Inflammatory macrophage treated with lipopolysaccharide for 4 hours (primary cell): ENCODE results near the gene FNDC8.
"Not testable (repeated sequence)": the region's sequence is repeated elsewhere in the genome, so short reads cannot be mapped to it uniquely, and the experiment has no call there.

Experiments
- DNase-seq: peaks from one replicate; pipeline ENCODE4 v3.0.0-alpha.2; 2020

The FNDC8 gene

DNA sequence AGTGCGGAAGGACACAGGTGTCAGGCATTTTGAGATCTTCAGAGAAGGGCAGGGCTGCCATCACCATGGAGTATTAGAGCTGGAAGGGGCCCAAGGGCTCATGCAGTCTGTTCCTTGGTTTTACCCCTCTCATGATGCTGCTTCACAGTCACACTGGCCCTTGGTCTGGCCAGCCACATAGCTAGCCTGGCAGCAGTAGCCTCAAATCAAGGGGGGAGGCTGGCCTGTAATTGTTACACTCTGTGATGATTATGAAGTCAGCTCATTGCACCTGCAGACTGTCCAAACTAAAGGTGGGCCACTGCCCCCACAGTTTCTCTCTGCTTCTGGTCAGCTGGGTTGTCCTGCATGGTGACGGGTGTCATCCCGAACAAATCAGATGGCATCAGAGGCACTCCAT lies at the start of gene FNDC8:
Gene FNDC8 (plus strand): TSS at position 301 of the 400 bp plus-strand sequence. CDS start 79 bp downstream, at position 380.
- no peak for DNase-seq

DNA sequence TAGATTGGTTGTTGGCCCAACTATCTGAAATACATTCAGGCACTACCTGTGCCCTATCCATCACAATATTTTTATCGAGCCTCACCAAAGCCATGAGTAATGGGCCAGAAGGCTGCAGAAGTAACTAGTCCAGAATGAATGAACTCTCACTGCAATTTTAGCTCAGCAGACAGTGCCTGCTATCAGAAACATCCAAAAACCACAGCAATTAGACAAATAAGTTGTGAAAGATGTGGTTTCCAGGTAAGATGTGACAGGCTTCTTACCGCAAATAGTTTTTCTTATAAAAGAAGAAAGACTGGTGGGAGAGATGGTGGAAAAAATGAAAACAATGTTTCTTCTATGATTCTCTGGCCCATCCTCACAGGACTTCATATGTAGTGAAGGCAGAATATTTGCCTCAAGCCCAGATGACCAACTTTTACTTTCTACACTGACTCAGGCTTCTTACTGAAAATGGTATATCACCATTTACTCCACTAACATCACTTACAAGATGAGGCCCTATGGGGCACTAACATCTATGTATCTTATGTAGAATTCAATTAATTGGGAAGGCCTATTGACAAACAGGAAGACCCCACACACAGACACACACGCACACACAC lies 48.1 kb upstream of the FNDC8 start:
- DNase-seq, result peak; percentile 27

DNA sequence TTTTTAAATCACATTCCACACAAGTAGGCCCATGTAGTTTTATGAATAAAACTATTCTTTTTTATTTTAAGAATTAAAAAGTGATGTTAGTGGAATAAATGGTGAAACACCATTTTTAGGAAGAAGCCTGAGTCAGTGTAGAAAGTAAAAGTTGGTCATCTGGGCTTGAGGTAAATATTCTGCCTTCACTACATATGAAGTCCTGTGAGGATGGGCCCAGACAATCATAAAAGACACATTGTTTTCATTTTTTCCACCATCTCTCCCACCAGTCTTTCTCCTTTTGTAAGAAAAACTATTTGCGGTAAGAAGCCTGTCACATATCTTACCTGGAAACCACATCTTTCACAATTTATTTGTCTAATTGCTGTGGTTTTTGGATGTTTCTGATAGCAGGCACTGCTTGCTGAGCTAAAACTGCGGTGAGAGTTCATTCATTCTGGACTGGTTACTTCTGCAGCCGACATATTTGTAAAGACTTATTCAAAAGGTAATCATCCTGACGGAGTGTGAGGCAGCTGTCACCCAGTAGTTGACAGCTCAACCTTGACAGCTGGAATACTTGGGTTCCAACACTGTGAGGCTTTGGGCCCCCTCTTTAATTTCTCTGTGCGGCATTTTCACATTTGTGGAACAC lies 47.3 kb upstream of the FNDC8 start:
- no peak for DNase-seq

DNA sequence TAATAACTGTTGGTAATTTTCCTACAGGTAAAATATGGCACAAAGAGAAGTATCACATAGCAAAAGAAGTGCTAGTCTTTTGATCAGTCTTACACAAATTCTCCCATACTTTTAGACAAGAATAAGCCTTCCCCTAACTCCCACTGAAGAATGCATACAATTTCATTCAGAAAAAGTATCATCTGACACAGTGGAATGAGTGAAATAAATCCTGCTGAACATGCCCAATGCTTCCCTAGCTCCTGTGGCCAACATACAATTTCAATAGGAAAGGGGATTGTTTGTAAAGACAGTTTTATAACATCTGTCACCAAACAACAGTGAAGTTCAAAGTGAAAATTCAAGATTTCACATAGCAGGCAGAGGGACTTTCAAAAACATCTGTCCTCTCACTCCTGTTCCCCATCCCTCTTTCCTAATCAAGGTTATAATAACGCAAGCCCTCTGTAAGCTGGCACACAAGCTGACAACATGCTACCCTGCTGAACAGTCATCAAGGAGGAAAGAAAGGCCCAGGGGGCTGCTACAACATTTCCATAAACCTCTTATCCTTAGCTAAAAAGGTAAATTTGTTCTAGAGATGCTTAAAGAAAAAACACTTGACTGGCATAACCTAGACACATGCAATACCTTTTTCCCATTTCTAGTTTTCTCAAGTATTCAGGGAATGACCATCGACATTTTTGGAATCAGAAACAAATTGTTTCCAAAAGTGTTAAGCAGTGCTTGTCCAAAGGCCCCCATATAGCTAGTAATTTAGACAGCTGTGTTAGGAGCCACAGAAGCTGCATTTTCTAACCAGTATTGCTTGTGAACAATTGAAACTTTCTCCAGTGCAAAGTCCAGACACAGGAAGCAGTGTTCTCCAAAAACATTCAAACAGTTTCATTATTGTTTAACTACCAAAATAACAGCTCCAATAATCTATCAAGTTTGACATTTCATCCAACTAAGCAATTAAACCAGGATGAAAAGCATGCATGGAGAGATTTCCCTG lies 46.4 kb upstream of the FNDC8 start:
- peak; percentile 37 for DNase-seq

DNA sequence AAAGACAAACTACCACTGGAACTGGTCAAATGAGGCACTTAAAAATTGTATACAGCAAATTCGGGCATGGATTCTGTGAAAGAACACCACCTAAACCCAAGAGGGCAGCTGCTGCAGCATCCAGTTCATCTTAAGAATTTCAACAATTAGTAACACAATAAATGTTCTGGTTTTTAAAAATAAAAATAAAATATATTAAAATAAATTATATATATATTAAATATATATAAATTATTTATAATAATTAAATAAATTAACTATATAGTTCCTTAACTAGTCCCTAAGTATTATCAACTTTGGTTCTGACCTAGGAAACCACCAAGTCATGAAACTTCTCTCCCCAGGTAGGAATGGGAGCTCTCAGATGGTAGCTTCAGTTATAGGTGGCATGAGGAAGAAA lies 44.5 kb upstream of the FNDC8 start:
- DNase-seq, result no peak

DNA sequence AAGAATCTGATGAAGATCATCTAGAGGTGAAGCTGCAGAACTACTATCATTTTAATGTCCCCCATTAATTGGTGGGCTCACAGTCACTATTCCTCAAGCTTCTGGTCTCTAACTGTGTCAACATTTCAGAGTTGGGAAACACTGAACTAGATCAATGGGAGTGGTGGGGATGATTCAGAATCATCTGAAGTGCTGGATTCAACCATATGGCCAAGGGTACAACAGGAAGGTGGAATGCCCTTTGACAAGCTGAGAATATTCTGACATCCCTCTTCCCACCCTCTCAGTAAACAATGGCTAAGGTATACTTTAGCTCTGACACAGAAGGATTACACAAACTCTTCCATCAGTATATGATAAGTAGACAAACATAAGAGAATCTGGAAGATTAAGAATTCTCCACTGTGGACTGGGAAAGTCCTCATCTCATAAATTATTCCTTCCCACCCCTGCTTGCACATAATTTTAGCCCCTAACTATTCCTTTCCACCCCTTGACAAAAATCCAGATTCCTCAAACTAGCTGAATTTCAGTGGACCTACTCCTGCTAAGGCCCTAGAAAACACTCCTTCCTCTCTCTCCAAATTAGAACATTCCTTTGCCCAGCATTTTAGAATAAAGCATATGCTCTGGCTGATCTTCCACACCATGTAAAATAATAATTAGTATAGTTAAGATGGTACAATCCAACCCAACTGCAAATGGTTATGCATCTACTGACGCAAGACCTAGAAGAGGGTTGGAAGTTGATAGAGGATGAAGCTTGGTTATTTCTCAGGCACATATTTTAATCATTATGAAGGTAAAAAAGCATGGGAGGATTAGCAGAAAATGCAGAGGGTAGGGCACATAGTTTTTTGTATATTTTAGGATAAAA lies 41.6 kb upstream of the FNDC8 start:
- peak; percentile 76 for DNase-seq

DNA sequence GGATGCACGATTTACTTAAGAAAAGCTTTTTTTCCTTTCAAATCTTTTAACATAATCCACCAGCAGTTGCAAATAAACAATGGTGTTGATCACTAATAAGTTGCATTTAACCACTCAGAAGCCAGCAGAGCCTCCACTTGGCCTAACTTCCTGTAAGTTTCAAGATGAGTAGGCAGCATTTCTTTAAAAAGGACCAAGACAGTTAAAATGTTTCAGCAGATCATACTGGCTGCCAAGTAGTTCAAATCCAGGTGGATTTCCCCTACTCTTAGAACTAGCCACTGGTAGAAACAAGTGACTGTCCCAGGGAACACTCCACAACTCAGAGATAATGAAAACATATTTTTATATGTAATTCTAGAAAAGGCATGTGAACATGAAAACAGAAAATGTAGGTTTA lies 40.9 kb upstream of the FNDC8 start:
- peak; percentile 45 for DNase-seq

DNA sequence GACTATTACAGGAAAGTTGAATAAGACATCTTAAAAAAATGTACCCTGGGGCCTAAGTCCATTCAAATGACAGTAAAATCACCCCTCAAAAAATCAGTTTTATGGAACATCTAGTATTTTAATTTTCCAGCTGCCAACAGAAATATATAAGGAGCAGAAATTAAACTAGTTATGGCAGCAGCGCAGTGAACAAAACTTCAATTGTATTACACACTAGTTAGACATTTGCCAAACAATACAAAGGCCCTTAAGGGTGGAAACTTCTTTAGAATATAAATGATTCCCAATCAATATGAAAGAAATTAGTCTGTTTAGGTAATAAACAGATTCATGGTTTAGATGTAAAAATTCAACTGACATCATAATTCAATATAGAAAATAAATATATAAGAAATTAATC lies 39.8 kb upstream of the FNDC8 start:
- DNase-seq, result no peak

DNA sequence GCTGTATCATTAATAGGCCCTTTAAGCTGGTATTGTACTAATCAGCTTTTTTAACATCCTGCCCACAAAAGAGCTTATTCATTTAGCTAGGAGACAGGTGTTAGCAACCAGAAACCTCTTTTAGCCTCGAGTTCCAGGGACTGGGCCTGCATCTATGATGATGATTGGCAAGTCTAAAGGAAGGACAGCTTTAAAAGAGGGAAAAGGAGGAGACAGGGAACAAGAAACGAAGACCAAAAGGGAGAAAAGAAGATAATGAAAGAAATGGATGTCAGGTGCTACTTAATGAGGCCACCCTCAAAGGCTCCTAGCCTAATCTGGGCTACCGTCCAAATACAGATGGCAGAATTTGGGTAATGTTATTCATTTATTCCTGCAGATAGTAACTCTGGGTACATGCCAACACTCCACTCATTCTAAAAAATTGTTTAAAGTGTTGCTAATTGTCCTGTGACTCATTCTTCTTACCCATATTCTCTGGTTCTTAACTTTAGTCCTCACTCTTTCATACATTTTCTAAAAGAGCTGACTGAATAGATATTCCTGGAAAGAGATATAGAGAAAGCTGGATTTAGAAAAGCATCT lies 39.2 kb upstream of the FNDC8 start:
- DNase-seq, result no peak

DNA sequence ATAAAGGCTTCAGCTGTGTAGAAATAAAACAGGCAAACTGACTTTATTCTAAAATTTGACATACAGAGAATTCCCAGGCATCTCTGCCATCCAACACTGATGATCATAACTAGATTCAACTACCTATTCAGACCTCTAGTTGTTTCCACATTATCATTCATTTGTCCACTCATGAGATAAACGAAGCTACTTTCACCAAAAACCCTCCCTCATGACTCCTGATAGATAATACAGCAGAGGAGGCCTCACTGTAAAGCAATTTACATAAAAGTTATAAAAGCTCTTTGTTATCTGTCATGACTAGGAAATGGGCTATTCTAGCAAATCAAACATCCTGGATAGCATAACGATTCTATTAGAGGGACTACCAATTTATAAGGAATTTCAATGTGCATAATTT lies 38.3 kb upstream of the FNDC8 start:
- no peak for DNase-seq

DNA sequence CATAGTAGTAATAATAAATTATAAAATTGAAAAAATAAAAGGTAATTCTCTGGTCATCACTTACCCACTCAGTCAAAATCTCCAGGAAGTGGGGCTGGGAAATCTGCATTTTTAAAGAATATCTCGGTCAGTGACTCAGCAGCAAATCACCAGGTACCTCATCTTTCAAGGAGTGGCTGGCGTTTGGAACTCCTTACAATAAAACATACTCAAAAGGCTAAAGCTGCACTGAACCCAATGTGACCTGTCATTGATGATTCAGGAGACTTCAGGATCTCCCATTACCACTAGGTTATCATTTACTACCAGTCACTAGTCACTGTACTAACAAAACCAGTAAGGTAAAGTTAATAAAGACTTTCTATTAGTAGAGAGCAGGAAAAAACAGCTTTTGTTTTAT lies 36.4 kb upstream of the FNDC8 start:
- no peak for DNase-seq

DNA sequence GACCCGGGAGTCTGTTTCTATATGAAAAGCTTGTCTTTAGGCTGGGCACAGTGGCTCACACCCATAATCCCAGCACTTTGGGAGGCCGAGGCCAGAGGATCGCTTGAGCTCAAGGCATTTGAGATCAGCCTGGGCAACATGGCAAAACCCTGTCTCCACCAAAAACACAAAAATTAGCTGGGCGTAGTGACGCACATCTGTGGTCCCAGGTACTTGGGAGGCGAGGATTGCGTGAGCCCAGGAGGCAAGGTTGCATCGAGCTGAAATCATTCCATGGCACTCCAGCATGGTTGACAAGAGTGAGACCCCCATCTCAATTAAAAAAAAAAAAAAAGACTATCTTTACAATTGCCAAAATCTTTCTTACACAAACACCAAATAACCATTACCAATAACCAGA lies 35.3 kb upstream of the FNDC8 start:
- DNase-seq, result no peak

DNA sequence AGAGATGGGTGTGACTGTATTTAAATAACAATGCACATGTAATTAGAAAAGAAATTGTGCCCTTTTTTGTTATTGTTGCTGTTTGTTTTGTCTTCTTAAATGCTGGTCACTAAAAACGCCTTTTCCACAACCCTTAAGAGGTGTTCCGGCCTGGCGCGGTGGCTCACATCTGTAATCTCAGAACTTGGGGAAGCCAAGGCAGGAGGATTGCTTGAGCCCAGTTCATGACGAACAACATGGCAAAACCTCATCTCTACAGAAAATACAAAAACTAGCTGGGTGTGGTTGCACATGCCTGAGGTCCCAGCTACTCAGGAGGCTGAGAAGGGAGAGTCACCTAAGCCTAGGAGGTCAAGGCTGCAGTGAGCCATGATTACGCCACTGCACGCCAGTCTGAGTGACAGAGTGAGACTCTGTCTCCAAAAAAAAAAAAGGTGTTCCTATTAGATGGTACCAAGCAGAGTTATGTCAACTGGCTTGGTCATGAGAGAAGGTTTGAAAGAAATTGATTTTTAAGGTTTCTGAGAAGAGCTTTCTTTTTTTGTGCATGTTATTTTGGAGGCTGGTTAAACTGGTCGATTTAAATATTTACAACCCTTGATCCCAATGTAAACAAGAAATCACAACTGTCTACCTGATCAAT lies 34.4 kb upstream of the FNDC8 start:
- DNase-seq, result no peak

DNA sequence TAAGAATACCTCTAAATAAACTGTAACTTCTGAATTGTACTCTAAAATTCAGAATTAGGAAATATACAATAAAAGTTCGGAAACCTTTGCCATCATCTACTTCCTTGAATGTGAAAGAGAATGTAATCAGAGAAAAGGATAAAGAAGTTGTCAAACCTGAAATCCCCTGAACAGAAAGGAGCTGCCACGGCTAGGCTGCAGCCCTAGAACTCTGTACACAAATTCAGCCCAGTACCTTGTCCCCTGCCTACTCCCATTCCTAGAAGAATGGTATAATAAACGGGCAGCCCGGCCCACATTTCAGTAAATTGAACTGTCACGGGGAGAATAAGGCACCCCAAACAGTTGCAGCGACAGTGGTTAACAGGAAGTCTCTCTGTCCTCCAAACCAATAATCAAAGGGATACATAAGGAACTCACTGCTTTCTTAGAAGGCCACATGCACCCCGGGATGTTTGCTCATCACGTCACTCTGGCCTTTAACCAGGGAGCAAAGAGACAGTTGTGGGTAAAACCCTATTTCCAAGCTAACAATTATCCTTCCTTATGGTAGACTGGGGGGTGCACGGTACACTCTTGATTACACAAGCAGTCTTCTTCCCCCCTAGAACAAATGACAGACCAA lies 33.6 kb upstream of the FNDC8 start:
- peak; percentile 51 for DNase-seq

DNA sequence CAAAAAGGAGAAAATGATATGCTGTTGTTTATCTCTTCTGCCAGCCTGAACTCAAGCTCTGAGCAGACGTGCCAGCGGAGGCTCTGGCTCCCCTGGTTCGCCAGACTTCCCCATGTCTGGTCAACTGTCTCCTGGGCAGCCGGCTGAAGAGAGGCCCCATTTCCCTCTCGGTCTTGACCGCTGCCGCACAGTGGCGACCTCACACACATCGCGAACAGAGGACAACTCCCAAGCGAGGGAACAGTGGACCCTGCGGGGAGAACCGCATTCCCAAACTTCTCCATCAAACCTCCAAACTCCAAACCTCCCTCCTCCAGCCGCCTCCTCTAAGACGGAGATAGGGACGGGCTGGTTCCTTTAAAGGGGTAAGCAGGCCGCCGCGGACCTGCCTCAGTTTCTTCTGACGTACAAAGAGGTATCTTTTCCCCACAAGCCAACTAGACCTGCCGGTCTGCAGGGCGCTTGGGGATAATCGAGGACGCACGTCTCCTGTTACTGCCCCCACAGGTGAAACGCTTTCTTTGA lies 33.0 kb upstream of the FNDC8 start:
- DNase-seq, result peak; percentile 66

DNA sequence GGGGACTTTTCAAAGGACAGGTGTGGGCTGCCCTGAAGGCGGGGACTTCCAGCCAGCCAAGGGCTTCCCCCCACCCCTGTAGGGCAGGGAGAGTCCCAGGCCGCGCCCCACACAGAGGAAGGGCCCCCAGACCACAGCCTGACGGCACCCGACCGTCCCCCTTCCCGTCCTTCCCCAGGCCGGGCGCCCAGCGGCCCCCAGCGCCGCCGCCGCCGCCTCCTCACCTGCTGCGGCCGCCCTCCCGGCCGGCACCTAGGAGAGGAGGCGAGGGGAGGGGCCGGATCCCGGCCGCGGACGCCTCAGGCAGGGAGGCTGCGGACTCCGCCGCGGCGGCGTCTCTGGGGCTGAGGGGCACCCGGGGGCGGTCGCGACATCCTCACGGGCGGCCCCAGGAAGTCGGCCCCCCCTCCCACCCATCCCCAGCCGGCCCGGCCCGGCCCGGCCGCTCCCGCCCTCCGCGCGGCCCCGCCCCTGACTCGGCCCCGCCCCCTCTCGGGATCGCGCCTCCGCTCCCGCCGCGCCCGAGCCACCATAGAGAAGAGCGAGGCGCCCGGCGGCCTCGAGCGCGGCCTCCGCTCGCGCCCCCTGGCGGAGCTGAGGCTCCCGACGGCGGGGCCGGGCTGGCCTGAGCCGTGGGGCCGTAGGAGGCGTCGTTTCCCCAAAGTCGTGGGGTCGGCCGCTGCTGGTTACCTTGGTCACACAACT lies 32.4 kb upstream of the FNDC8 start:
- DNase-seq, result peak; percentile 87

DNA sequence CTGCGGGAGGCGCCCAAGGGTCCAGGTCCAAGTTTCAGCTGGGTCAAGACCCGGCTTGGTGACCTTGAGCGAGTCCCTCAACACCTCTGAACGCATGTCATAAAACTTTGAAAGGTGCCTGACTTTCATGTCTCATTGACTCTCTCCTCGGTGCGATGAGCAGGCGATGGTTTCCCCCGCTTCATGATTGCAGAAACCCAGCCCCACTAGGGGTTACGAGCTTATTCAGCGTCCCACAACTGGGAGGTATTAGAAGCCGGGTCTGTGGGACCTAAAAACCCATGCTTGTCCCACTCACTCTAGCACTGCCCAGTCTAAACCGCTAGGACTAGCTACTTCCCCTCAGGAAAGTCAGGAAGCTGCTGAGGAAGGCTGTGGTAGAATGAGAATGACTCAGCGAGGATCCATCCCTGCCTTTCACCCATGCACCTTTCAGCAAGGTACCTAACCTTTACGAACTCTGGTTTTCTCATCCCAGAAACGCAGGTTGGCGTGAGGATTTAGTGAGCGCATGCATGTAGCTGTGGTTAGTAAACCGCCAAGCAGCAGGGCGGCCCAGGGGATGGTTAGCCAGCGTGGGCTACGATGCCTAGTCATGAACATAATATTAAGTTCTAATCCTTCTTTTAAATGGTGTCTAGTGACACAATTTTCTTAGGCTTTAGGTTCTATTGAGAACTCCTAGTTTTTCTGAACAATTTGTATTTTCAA lies 31.7 kb upstream of the FNDC8 start:
- DNase-seq, result peak; percentile 65

DNA sequence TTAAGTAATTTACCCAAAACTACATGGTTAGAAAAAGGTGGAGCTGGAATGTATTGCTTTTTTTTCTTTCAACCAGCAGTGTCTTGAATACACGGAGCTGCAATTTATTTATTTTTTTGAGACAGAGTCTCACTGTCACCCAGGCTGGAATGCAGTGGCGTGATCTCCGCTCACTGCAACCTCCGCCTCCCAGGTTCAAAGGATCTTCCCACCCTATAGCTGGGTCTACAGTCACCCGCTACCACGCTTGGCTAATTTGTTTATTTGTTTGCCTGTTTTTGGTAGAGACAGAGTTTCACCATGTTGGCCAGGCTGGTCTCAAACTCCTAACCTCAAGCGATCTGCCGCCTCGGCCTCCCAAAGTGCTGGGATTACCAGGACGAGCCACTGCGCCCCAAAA lies 30.7 kb upstream of the FNDC8 start:
- not testable (repeated sequence) for DNase-seq

DNA sequence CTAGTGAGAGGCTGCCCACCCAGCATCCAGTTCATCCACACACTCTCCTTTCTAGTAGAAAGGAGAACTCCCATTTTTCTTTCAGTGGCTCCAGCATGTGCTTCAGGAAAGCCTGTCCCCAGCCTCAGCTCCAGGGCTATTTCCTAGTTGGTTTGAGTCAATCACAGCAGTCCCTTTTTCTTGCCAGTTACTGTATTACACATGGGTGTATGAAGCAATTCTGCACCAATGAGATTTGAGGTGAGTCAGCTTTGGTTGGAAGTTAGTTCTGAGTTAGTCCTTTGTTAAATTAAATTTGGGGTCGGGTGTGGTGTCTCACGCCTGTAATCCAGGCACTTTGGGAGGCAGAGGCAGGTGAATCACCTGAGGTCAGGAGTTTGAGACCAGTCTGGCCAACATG lies 26.5 kb upstream of the FNDC8 start:
- peak; percentile 74 for DNase-seq

DNA sequence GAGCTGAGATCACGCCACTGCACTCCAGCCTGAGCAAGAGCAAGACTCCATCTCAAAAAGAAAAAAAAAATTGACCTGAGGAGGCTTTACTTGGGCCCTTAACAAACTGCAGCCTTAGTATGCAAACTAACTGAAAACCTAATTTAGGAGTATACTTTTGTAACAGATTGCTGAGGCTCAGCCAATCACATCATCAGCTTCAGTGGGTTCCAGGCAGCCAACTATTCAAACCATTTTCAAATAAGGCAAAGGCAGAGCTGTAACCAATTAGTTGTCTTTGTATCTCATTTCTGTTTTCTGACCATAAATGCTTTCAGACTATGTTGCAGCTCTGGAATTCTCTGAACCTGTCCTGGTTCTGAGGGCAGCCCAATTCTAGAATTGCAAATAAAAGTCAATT lies 25.7 kb upstream of the FNDC8 start:
- DNase-seq, result no peak
